ENCODE measurements around the gene PALMD.

The PALMD gene

DNA sequence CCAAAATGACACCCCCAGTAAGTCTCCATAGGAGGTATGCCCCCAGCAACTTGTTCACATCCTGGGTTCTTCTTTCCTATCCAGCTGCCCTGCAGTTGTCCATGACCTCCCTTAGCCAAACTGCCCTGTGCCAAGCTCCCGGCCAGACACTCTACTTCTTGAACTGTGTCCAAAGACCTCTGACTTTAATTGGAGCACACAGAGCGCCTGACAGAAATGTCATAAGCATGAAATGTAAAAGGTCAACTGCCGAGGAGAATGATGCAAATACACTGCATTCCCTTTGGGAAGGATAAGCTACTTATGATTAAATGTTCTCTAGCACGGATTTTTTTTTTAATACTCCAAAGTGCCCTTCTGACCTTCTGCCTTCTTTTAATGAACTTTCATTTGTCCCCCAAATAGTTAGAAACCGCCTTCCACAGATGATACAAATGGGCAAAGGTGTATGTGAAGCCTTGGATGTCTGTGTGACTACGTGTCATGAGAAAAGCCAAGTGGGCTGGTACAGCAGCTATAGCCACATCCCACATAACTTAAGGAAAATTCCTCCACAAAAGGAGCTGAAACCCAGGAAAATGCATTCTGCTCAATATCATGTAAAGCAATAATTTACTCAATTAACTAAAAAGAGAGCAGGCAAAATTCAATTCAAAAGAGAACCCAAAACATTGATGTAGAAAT is 26.8 kb downstream of the PALMD start:
- Mint-ChIP-seq H3K27me3 (ENCODE audit: low read depth, poor library complexity) (no peaks in the 10 kb centered on the region), H3K9me3 (no peaks in the 10 kb centered on the region), H3K36me3 (ENCODE audit: low read depth) (no peaks in the 10 kb centered on the region), H3K4me3 (no peak overlapping the region), H3K4me1 (peaks cover 32% of the 10 kb centered on the region), H3K27ac (no peak overlapping the region)
- TF ChIP-seq, protein P1, sequence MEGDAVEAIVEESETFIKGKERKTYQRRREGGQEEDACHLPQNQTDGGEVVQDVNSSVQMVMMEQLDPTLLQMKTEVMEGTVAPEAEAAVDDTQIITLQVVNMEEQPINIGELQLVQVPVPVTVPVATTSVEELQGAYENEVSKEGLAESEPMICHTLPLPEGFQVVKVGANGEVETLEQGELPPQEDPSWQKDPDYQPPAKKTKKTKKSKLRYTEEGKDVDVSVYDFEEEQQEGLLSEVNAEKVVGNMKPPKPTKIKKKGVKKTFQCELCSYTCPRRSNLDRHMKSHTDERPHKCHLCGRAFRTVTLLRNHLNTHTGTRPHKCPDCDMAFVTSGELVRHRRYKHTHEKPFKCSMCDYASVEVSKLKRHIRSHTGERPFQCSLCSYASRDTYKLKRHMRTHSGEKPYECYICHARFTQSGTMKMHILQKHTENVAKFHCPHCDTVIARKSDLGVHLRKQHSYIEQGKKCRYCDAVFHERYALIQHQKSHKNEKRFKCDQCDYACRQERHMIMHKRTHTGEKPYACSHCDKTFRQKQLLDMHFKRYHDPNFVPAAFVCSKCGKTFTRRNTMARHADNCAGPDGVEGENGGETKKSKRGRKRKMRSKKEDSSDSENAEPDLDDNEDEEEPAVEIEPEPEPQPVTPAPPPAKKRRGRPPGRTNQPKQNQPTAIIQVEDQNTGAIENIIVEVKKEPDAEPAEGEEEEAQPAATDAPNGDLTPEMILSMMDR (IDR thresholded peaks at IDR 0.05) = no peak
- no peak for DNase-seq

DNA sequence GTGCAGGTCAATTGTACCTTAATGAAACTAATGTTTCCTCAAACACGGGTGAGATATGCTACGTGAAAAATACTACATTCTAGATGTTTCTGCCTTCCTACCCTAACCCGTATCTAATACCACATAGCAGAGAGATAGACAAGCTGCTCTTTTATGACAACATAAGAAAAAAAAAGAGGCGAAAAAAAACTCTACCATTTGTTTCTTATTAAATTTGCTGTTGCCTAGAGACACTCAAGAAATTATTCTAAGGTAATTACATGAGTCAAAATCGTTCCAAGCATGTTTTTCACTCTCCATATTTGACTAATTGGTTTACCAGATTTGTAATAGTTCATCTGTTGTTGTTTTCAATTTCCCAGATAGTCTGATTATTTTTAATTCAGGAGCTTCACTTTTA is 27.4 kb downstream of the PALMD start:
- Mint-ChIP-seq H3K27me3 (ENCODE audit: low read depth, poor library complexity) (no peaks in the 10 kb centered on the region), H3K4me3 (no peak overlapping the region), H3K36me3 (ENCODE audit: low read depth) (no peaks in the 10 kb centered on the region), H3K4me1 (peaks cover 32% of the 10 kb centered on the region), H3K9me3 (no peaks in the 10 kb centered on the region), H3K27ac (no peak overlapping the region)
- TF ChIP-seq, protein P1 (IDR thresholded peaks at IDR 0.05) = no peak
- no peak for DNase-seq

DNA sequence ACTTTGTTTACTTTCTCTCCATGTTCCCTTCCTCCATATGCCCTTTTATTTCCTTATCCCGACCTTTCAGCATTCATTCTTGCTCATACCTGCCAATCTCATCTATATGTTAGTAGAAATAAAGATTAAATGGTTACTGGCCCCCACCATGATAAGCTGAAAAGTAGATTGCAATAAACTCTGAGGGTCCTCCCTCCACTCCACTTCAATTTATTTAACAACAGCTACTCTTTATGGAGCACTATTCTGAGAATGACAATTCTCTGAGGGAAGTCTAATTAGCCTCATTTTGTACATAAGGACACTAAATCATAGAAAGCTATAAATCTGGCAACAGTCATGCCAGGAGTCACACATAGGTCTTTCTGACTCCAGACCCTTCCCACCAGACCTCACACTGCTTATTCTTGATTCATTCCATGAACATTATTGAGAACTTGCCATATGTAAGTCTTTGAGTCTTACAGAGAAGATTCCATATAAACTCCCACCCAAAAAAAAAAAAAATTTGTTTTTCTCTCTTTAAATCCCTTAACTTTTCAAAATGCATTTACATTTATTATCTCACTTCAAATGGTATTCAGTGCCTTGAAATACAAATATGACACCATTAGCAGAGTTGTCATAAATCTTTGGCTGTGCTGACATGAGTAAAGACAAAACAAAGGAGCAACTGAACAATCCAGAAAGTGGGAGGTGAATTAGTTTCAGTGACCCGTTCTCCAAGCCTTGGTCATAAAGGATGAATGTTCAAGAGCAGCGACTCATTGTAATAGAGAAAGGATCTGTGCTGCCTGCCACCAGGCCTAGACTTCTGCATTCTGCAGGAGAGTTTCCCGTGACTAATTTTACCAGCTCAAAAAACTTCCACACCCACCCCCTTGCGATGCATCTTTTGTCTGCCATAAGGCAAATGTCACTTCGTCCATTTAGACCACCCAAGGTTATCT is 28.5 kb downstream of the PALMD start:
- TF ChIP-seq, protein P1 (IDR thresholded peaks at IDR 0.05) = no peak
- H3K27ac Mint-ChIP-seq = peak overlapping the region; percentile 8
- no peaks in the 10 kb centered on the region for H3K27me3 Mint-ChIP-seq (ENCODE audit: low read depth, poor library complexity)
- peaks cover 32% of the 10 kb centered on the region for H3K4me1 Mint-ChIP-seq
- no peak overlapping the region for H3K4me3 Mint-ChIP-seq
- H3K36me3 Mint-ChIP-seq (ENCODE audit: low read depth) = no peaks in the 10 kb centered on the region
- H3K9me3 Mint-ChIP-seq = no peaks in the 10 kb centered on the region
- DNase-seq = no peak

DNA sequence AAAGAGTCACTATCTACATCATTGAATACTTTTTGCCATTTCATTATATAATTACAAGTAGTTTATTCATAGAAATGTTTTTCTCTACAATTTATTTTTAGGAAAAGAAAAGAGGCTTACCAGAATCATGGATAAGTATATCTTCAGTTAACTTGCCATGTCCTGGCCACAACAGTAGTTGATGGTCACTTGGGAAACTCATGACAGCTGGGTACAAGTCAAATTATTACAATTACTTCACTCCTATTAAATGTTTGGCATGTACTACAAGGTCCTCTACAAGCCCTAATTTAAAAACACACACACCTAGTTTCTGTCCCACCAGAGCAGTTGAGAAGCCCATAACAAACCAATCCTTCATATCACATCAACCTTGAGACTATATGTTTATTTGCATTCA is 29.4 kb downstream of the PALMD start:
- H3K27me3 Mint-ChIP-seq (ENCODE audit: low read depth, poor library complexity) = peaks cover 2% of the 10 kb centered on the region
- no peak for DNase-seq
- H3K4me1 Mint-ChIP-seq = peaks cover 32% of the 10 kb centered on the region
- H3K36me3 Mint-ChIP-seq (ENCODE audit: low read depth) = no peaks in the 10 kb centered on the region
- H3K4me3 Mint-ChIP-seq = no peak overlapping the region
- no peaks in the 10 kb centered on the region for H3K9me3 Mint-ChIP-seq
- H3K27ac Mint-ChIP-seq = no peak overlapping the region
- TF ChIP-seq, protein P1 (IDR thresholded peaks at IDR 0.05) = no peak

DNA sequence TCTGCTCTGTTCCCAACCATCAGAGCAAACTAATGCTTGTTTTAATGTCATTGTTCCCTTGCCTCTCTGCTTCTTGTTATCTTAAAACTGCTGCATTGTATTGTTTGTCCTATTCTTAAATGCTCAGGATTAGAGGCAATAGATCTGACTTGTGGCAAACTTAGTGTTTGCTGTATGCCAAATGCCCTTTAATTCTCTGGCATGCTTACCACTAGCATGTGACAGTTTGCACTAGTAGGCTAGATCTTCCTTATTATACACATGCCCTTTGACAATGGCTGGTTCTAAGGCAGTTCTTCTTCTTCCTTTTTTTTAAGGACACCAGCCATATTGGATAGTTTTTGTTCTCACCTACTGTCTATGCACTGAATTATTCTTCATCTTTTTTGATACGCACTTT is 30.1 kb downstream of the PALMD start:
- H3K4me1 Mint-ChIP-seq = peaks cover 26% of the 10 kb centered on the region
- TF ChIP-seq, protein P1 (IDR thresholded peaks at IDR 0.05) = no peak
- H3K4me3 Mint-ChIP-seq = no peak overlapping the region
- H3K9me3 Mint-ChIP-seq = no peaks in the 10 kb centered on the region
- H3K36me3 Mint-ChIP-seq (ENCODE audit: low read depth) = no peaks in the 10 kb centered on the region
- no peak for DNase-seq
- peaks cover 2% of the 10 kb centered on the region for H3K27me3 Mint-ChIP-seq (ENCODE audit: low read depth, poor library complexity)
- H3K27ac Mint-ChIP-seq = no peak overlapping the region
